MCF 10A (cell line): ENCODE results near the gene KLF15. TPM values are rescaled to one million over a fixed set of nuclear protein-coding genes. Genes with fewer than 3 reads are reported as not detected.

ENCODE experiments used
- BruUV-seq: library from RNA; stranded (reverse); fragments of 400-500 nt; replicated peaks from 2 replicates; lab custom pipeline; 2021; lab: Mats Ljungman, UMichigan
- CTCF ChIA-PET: fragments of 300-600 bp; sonication (Branson Sonifier 250); formaldehyde crosslinking; extraction: SDS; loops from one replicate; lab custom pipeline; 2021; ENCODE audit warnings: antibody characterized with exemption, inconsistent platforms; lab: Yijun Ruan, JAX
- POLR2A ChIA-PET: fragments of 300-600, 350-650 bp; sonication (Branson Sonifier 250); formaldehyde crosslinking; extraction: SDS; loops from one replicate; lab custom pipeline; 2020; ENCODE audit warnings: antibody characterized with exemption, inconsistent platforms; lab: Yijun Ruan, JAX
- DNase-seq: peaks from one replicate; pipeline ENCODE4 v3.0.0-alpha.2; 2018; ENCODE audit not compliant: unreplicated experiment
- H3K27ac Mint-ChIP-seq: one replicate; pipeline ENCODE4 v1.8.0; 2022; ENCODE audit warnings: mild to moderate bottlenecking, low read depth, mixed read lengths; ENCODE audit not compliant: unreplicated experiment
- H3K27me3 Mint-ChIP-seq: one replicate; pipeline ENCODE4 v1.8.0; 2022; ENCODE audit warnings: mixed read lengths; ENCODE audit not compliant: insufficient read depth, unreplicated experiment
- H3K36me3 Mint-ChIP-seq: one replicate; pipeline ENCODE4 v1.8.0; 2022; ENCODE audit warnings: mild to moderate bottlenecking, moderate library complexity, mixed read lengths; ENCODE audit not compliant: insufficient read depth, unreplicated experiment
- H3K4me1 Mint-ChIP-seq: one replicate; pipeline ENCODE4 v1.8.0; 2022; ENCODE audit warnings: mixed read lengths; ENCODE audit not compliant: insufficient read depth, unreplicated experiment
- H3K4me3 Mint-ChIP-seq: one replicate; pipeline ENCODE4 v1.8.0; 2022; ENCODE audit warnings: mild to moderate bottlenecking, moderate library complexity, mixed read lengths; ENCODE audit not compliant: unreplicated experiment
- H3K9me3 Mint-ChIP-seq: one replicate; pipeline ENCODE4 v1.8.0; 2022; ENCODE audit warnings: mixed read lengths; ENCODE audit not compliant: unreplicated experiment
- intact Hi-C: fragments of 100-400 bp; cut with micrococcal nuclease; formaldehyde crosslinking; loops from 2 replicates; pipeline ENCODE4 v1.14.1; 2022
- total RNA-seq: library from RNA; stranded (reverse); gene quantifications from 2 replicates; pipeline ENCODE4 v1.2.3, GENCODE V29; 2022
- TF ChIP-seq, protein P1 (sequence below): fragments of 200-600 bp; IDR thresholded peaks from one replicate; pipeline ENCODE4 v1.8.0; 2022; ENCODE audit warnings: antibody characterized with exemption, mild to moderate bottlenecking; ENCODE audit not compliant: unreplicated experiment

Gene KLF15
- total RNA-seq, 1 experiment from 2014 or later: 8.3 TPM

DNA sequence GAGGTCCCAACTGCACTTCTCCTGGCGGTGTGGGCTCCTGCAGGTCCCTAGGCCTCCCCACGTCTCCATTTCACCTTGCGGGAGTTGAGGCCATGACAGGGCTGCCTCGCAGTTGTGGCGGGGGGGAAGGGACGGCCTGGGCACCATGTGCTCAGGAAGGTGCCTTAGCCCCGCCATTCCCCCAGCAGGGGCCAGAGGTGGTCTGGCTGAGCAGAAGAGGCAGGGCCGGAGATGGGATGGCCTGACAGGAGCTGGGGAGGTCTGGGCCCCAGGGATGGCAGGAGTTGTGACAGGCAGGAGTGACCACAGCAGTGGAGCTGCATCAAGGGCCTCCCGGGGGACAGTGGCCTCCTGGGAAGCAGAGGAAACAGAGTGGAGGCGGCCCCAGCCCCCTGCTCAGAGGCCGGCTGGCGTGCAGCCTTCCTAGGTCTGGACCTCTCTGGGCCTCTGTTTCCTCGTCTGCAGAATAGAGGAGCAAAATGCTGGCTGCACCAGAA, 18.7 kb upstream of the KLF15 start:
- no peaks in the 10 kb centered on the region for H3K36me3 Mint-ChIP-seq
- H3K4me1 Mint-ChIP-seq: no peaks in the 10 kb centered on the region
- ChIA-PET POLR2A (no interaction called here), CTCF (no interaction called here)
- H3K4me3 Mint-ChIP-seq: no peak overlapping the region
- BruUV-seq: no TSS peak
- DNase-seq: no peak
- no peak overlapping the region for H3K27ac Mint-ChIP-seq
- TF ChIP-seq, protein P1, sequence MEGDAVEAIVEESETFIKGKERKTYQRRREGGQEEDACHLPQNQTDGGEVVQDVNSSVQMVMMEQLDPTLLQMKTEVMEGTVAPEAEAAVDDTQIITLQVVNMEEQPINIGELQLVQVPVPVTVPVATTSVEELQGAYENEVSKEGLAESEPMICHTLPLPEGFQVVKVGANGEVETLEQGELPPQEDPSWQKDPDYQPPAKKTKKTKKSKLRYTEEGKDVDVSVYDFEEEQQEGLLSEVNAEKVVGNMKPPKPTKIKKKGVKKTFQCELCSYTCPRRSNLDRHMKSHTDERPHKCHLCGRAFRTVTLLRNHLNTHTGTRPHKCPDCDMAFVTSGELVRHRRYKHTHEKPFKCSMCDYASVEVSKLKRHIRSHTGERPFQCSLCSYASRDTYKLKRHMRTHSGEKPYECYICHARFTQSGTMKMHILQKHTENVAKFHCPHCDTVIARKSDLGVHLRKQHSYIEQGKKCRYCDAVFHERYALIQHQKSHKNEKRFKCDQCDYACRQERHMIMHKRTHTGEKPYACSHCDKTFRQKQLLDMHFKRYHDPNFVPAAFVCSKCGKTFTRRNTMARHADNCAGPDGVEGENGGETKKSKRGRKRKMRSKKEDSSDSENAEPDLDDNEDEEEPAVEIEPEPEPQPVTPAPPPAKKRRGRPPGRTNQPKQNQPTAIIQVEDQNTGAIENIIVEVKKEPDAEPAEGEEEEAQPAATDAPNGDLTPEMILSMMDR: no peak
- no peaks in the 10 kb centered on the region for H3K9me3 Mint-ChIP-seq
- no peaks in the 10 kb centered on the region for H3K27me3 Mint-ChIP-seq
- intact Hi-C loops: no loop called here

- Mint-ChIP-seq H3K9me3 (no peaks in the 10 kb centered on the region), H3K4me1 (no peaks in the 10 kb centered on the region), H3K36me3 (no peaks in the 10 kb centered on the region), H3K27me3 (no peaks in the 10 kb centered on the region), H3K4me3 (no peak overlapping the region), H3K27ac (no peak overlapping the region)
- intact Hi-C loops: no loop called here
- TF ChIP-seq, protein P1: no peak
- ChIA-PET CTCF (interaction anchor here (0.8 to 2.0 kb wide), 2 partner anchors 104 to 239 kb away, joined by 5 read pairs; no protein-coding TSS in a partner anchor), POLR2A (no interaction called here)
- no TSS peak for BruUV-seq
- DNase-seq: no peak
Observed at GRCh38 chr3:126373682-126374601, 16.7 kb upstream of the KLF15 start.

DNA sequence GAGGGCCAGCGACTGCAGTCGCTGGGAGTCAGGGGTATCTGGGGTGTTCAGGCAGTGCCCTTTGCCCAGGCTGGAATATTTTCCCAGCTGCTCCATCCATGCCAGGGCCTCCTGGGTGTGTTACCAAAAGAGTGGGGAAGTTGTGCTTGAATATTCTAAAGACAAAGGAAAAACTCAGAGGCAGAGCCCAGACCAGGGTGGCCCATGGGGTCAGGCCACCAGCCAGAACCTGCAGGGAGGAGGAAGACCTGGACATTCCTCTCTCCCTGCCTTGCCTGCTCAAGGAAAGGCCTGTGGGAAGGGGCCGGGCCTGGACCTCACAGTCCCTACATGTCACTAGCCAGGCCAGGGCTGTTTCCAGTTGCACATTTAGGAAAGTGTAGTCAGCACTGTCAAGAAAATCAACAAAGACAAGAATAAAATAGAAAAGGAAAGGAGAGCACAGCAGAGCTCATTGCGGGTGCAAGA, 16.0 kb upstream of the KLF15 start:
- no peak for DNase-seq
- ChIA-PET POLR2A (no interaction called here), CTCF (interaction anchor here (2.0 kb wide), 1 partner anchor 239 kb away, joined by 5 read pairs; no protein-coding TSS in a partner anchor)
- intact Hi-C loops: no loop called here
- no peaks in the 10 kb centered on the region for H3K9me3 Mint-ChIP-seq
- TF ChIP-seq, protein P1: no peak
- H3K4me1 Mint-ChIP-seq: no peaks in the 10 kb centered on the region
- BruUV-seq: no TSS peak
- H3K4me3 Mint-ChIP-seq: no peak overlapping the region
- no peaks in the 10 kb centered on the region for H3K36me3 Mint-ChIP-seq
- no peaks in the 10 kb centered on the region for H3K27me3 Mint-ChIP-seq
- no peak overlapping the region for H3K27ac Mint-ChIP-seq

- intact Hi-C loops: no loop called here
- ChIA-PET POLR2A (no interaction called here), CTCF (interaction anchor here (0.8 to 2.0 kb wide), 4 partner anchors 16 to 240 kb away, joined by 4 to 5 read pairs (median 5); no protein-coding TSS in a partner anchor)
- DNase-seq: no peak
- Mint-ChIP-seq H3K4me1 (no peaks in the 10 kb centered on the region), H3K9me3 (no peaks in the 10 kb centered on the region), H3K27me3 (no peaks in the 10 kb centered on the region), H3K4me3 (no peak overlapping the region), H3K36me3 (no peaks in the 10 kb centered on the region), H3K27ac (no peak overlapping the region)
- TF ChIP-seq, protein P1: no peak
- BruUV-seq: no TSS peak
Observed at GRCh38 chr3:126372413-126373145, 15.4 kb upstream of the KLF15 start.
